Effector CD4-positive, alpha-beta T cell (primary cell): ENCODE data around the gene APOLD1.
"Not testable (repeated sequence)": the region's sequence is repeated elsewhere in the genome, so short reads cannot be mapped to it uniquely, and the experiment has no call there.

Source experiments
- DNase-seq: peaks from one replicate; pipeline ENCODE4 v3.0.0-alpha.2; 2020
- total RNA-seq: gene quantifications from one replicate; lab custom pipeline; 2026; lab: John Stamatoyannopoulos, UW

Gene APOLD1
- total RNA-seq = 13.9 reads per million, percentile 39 among the genes with 10 or more reads in this experiment

- DNase-seq = no peak
These were observed at the start of gene APOLD1 for GRCh38 chr12:12784911-12785814. APOLD1 (plus strand) TSS chr12:12785659; CDS start chr12:12785692, 33 bp downstream.

- peak; percentile 30 for DNase-seq
These were observed 48.4 kb upstream of the APOLD1 start for GRCh38 chr12:12736759-12737676.

- not testable (repeated sequence) for DNase-seq
These were observed 47.3 kb upstream of the APOLD1 start for GRCh38 chr12:12738152-12738551.

GRCh38 chr12:12741660-12742059, 43.8 kb upstream of the APOLD1 start:
- no peak for DNase-seq

- DNase-seq = no peak
These were observed 40.7 kb upstream of the APOLD1 start for GRCh38 chr12:12744546-12745305.

GRCh38 chr12:12745576-12746211, 39.8 kb upstream of the APOLD1 start:
- DNase-seq = no peak

- DNase-seq = no peak
These were observed 38.2 kb upstream of the APOLD1 start for GRCh38 chr12:12747278-12747677.

GRCh38 chr12:12748044-12748443, 37.4 kb upstream of the APOLD1 start:
- no peak for DNase-seq

- DNase-seq = no peak
These were observed 36.0 kb upstream of the APOLD1 start for GRCh38 chr12:12749433-12749832.

- DNase-seq = no peak
These were observed 29.5 kb upstream of the APOLD1 start for GRCh38 chr12:12755923-12756322.

- DNase-seq = no peak
These were observed 28.3 kb upstream of the APOLD1 start for GRCh38 chr12:12757121-12757520.

GRCh38 chr12:12759234-12759915, 26.1 kb upstream of the APOLD1 start:
- no peak for DNase-seq

GRCh38 chr12:12764824-12765223, 20.6 kb upstream of the APOLD1 start:
- no peak for DNase-seq

- no peak for DNase-seq
These were observed 15.2 kb upstream of the APOLD1 start for GRCh38 chr12:12770262-12770661.

- DNase-seq = no peak
These were observed 10.7 kb upstream of the APOLD1 start for GRCh38 chr12:12774791-12775190.

- DNase-seq = no peak
These were observed 9.2 kb upstream of the APOLD1 start for GRCh38 chr12:12776261-12776660.

- no peak for DNase-seq
These were observed 8.4 kb upstream of the APOLD1 start for GRCh38 chr12:12777092-12777491.

GRCh38 chr12:12779007-12779406, 6.5 kb upstream of the APOLD1 start:
- DNase-seq = no peak

- DNase-seq = no peak
These were observed 5.9 kb upstream of the APOLD1 start for GRCh38 chr12:12779529-12779928.

- DNase-seq = no peak
These were observed 1.3 kb upstream of the APOLD1 start for GRCh38 chr12:12784116-12784515.

GRCh38 chr12:12786351-12786705, 869 bp downstream of the APOLD1 start:
- DNase-seq = no peak
